IPS-18a (cell line): ENCODE results near the gene PPIC.

Source experiments
- H3K27ac ChIP-seq: one replicate; pipeline ENCODE4 v1.5.1; 2013; ENCODE audit warnings: low read length
- H3K27me3 ChIP-seq: one replicate; pipeline ENCODE4 v1.6.1; 2013; ENCODE audit warnings: mild to moderate bottlenecking, low read length; ENCODE audit not compliant: control insufficient read depth, insufficient read depth
- H3K36me3 ChIP-seq: one replicate; pipeline ENCODE4 v1.6.1; 2013; ENCODE audit warnings: low read depth, low read length; ENCODE audit not compliant: control insufficient read depth
- H3K4me1 ChIP-seq: one replicate; pipeline ENCODE4 v1.6.1; 2013; ENCODE audit warnings: low read depth, low read length; ENCODE audit not compliant: control insufficient read depth
- H3K4me3 ChIP-seq: one replicate; pipeline ENCODE4 v1.5.1; 2013; ENCODE audit warnings: low read length
- H3K9ac ChIP-seq: one replicate; pipeline ENCODE4 v1.6.1; 2013; ENCODE audit warnings: mild to moderate bottlenecking, low read length, moderate library complexity
- H3K9me3 ChIP-seq: one replicate; pipeline ENCODE4 v1.6.1; 2013; ENCODE audit warnings: low read depth, low read length; ENCODE audit not compliant: control insufficient read depth

The PPIC gene

GRCh38 chr5:123036391-123037103 is at the start of gene PPIC:
PPIC (minus strand) TSS chr5:123036725; CDS start chr5:123036625, 100 bp downstream.
- H3K4me1 ChIP-seq, result peaks cover 8% of the 10 kb centered on the region
- H3K27me3 ChIP-seq, result peaks cover 46% of the 10 kb centered on the region
- H3K27ac ChIP-seq, result no peak within 1 kb of the TSS
- no peak within 1 kb of the TSS for H3K9ac ChIP-seq
- no peaks in the 10 kb centered on the region for H3K36me3 ChIP-seq
- no peaks in the 10 kb centered on the region for H3K9me3 ChIP-seq
- H3K4me3 ChIP-seq, result peak within 1 kb of the TSS; percentile 54

DNA sequence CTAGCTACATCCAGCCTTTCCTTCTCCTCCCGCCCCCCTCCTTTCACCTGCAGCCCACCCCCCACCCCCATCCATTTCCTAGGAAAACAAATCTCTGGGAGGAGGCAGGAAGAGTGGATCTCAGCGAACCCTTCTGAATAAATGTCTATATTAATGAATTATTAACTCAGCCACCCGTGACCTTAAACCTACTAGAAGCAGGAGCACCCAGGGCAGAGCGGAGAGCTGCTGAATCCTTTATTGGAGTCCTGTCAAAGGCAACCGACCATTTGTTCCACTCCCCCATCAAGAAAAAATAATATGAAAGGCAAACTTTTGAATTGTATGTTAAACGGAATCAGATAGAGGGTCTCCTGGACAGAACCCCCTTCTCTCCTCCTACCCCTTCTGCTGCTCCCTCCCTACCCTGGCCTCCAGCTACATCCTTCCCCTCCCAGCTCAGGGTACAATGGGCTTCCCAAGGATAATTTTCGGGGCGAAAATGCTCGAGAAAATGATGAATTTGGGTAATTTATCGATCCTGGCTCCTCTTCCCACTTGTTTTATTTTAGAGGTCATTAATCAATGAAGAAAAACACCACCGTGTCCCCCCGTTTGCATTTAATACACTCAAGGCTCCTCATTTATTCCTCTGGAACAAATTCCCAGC is 49.2 kb upstream of the PPIC start:
- Histone ChIP-seq H3K9me3 (no peaks in the 10 kb centered on the region), H3K4me3 (peak overlapping the region; percentile 75), H3K27ac (no peak overlapping the region), H3K27me3 (peaks cover 86% of the 10 kb centered on the region), H3K4me1 (peaks cover 23% of the 10 kb centered on the region), H3K36me3 (no peaks in the 10 kb centered on the region), H3K9ac (no peak overlapping the region)

DNA sequence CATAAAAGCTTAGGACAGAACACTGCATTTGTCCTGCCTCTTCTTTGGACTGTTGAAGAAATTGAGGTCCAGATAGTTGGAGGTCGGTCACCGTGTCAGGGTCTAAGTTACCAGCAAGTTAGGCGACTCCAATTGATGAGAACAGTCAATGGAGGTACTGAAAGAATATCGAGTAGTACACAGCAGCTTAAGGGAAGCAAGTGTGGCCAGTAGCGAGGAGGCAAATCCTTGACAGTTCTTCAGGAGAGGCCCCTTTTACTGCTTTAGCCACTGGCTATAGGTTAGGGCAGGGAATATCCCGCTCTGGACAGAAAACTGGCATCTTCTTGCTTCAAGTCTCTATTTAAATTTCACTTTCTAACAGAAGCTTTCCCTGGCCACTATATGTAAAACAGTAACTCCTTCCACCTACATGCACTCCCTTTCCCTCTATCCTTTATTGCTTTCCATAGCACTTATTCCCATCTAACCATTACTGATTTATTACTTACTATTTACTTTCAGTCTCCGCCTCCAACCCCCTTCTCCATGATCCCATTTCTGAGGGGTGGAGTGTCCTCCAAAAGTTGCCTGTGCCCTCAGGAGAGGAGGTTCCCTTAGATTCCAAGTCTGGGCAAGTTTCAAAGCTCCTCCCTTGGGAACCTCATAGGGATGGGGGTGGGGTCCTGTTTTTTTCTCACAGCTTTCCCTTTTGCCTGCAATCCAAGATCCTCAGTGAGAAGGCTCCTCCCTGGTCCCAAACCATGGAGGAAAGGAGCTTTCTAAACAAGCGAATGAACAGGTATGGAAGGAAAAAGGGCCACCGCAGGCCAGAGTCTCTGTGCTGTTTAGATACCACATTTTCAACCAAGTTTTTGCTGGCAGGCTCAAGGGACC is 48.4 kb upstream of the PPIC start:
- Histone ChIP-seq H3K27ac (no peak overlapping the region), H3K9ac (no peak overlapping the region), H3K27me3 (peaks cover 78% of the 10 kb centered on the region), H3K4me1 (peaks cover 23% of the 10 kb centered on the region), H3K9me3 (no peaks in the 10 kb centered on the region), H3K4me3 (peak overlapping the region; percentile 13), H3K36me3 (no peaks in the 10 kb centered on the region)

- Histone ChIP-seq H3K9ac (no peak overlapping the region), H3K27me3 (peaks cover 61% of the 10 kb centered on the region)
These were observed 46.8 kb upstream of the PPIC start for GRCh38 chr5:123083298-123083697.

DNA sequence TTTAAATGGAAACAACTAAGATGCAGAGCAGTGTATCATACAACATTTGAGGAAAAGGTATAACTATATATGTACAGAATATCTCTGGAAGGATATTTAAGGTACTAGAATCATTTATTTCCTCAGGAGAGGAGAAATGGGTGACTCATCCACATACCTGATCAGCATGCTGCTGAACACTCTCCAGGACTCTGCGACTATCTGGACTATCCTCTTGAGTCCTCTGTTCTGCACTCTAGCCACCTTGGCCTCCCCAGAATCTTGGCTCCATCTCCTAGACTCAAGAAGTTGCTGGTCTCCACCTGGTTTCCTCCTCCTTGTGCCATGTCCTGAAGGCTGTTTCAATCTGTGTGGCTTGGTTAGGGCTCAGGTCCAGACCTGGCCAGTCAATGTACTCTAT is 43.7 kb upstream of the PPIC start:
- Histone ChIP-seq H3K9me3 (no peaks in the 10 kb centered on the region), H3K4me1 (peaks cover 3% of the 10 kb centered on the region), H3K4me3 (no peak overlapping the region), H3K9ac (no peak overlapping the region), H3K36me3 (no peaks in the 10 kb centered on the region), H3K27ac (no peak overlapping the region), H3K27me3 (peaks cover 30% of the 10 kb centered on the region)

More at GRCh38 chr5:123083298-123083697, 46.8 kb upstream of the PPIC start:
- no peaks in the 10 kb centered on the region for H3K36me3 ChIP-seq
- H3K27ac ChIP-seq, result no peak overlapping the region
- H3K4me1 ChIP-seq, result peaks cover 20% of the 10 kb centered on the region
- H3K4me3 ChIP-seq, result no peak overlapping the region
- H3K9me3 ChIP-seq, result no peaks in the 10 kb centered on the region

DNA sequence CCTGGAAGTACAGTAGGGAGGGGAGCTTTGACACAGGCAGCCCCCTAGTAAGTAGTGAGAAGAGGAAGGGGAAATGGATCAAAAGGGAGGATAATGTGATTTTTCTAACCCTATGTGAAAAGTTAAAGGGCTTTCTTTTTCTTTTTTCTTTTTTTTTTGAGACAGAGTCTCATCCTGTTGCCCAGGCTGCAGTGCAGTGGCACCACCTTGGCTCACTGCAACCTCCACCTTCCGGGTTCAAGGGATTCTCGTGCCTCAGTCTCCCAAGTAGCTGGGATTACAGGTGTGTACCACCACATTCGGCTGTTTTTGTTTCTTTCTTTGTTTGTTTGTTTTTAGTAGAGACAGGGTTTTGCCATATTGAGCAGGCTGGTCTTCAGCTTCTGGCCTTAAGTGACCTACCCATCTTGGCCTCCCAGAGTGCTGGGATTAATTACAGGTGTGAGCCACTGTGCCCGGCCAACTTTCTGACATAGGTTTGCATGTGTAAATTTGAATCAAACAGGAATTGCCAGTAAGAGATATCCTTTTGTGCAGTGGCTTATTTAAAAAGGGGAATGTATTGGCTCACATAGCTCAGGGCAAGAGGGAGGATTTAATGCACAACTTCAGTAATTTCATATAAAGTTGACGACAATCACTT is 39.1 kb upstream of the PPIC start:
- Histone ChIP-seq H3K9me3 (no peaks in the 10 kb centered on the region), H3K27me3 (no peaks in the 10 kb centered on the region), H3K27ac (no peak overlapping the region), H3K36me3 (no peaks in the 10 kb centered on the region), H3K4me3 (no peak overlapping the region), H3K4me1 (no peaks in the 10 kb centered on the region), H3K9ac (no peak overlapping the region)

DNA sequence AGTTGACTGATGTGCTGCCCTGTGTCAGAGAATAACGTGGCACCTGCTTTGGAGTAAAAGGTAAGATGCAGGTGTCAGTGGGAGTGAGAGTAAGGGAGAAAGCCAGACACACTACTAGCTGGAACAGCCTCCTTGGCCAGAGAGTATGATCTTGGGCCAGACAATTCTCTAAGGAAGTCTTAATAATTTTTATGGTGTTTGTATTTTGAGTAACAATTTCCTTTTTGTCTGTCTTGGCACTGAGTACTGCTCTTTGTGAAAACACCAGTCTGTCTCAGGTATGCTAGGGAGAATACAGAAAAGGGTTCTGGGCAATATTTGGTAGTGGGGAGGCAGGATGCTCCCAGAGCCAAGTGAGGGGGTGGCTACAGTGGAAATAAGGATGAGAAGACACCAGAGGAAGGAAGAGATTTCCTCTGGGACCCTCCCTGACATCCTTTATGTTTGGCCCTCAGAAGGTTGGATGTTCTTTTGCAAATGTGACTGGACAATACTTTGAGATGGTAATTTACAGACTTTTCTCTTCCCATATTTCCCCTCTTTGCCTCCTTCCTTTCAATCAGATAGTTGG is 31.9 kb upstream of the PPIC start:
- no peak overlapping the region for H3K27ac ChIP-seq
- no peaks in the 10 kb centered on the region for H3K9me3 ChIP-seq
- H3K36me3 ChIP-seq, result no peaks in the 10 kb centered on the region
- H3K4me3 ChIP-seq, result no peak overlapping the region
- H3K9ac ChIP-seq, result no peak overlapping the region
- H3K4me1 ChIP-seq, result no peaks in the 10 kb centered on the region
- no peaks in the 10 kb centered on the region for H3K27me3 ChIP-seq

- Histone ChIP-seq H3K36me3 (no peaks in the 10 kb centered on the region), H3K4me1 (no peaks in the 10 kb centered on the region), H3K9me3 (no peaks in the 10 kb centered on the region), H3K27ac (no peak overlapping the region), H3K9ac (no peak overlapping the region), H3K4me3 (no peak overlapping the region), H3K27me3 (no peaks in the 10 kb centered on the region)
These were observed 29.5 kb upstream of the PPIC start for GRCh38 chr5:123066016-123066415.

DNA sequence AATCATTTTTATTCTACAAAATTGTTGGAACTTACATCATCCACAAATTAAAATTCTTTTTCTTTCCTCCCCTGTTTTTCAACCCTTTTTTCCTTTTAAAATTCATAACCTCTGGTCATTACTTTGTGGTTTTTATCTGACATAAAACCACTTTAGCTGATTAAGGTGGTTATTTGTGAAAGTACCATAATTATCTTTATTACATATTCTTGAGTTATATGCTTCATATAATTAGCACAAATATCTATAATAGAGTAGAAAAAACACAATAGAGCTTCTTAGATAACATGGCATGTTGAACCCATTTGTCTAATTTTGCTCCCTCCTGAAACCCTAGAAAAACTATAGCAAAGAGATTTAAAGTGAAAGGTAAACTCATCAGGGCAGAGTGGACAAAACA is 22.9 kb upstream of the PPIC start:
- Histone ChIP-seq H3K9me3 (no peaks in the 10 kb centered on the region), H3K4me1 (no peaks in the 10 kb centered on the region), H3K36me3 (no peaks in the 10 kb centered on the region), H3K27ac (no peak overlapping the region), H3K9ac (no peak overlapping the region), H3K4me3 (no peak overlapping the region), H3K27me3 (no peaks in the 10 kb centered on the region)

- Histone ChIP-seq H3K27me3 (no peaks in the 10 kb centered on the region), H3K27ac (no peak overlapping the region), H3K4me3 (no peak overlapping the region), H3K9me3 (no peaks in the 10 kb centered on the region), H3K36me3 (no peaks in the 10 kb centered on the region), H3K9ac (no peak overlapping the region), H3K4me1 (no peaks in the 10 kb centered on the region)
These were observed 14.7 kb upstream of the PPIC start for GRCh38 chr5:123051206-123051605.

DNA sequence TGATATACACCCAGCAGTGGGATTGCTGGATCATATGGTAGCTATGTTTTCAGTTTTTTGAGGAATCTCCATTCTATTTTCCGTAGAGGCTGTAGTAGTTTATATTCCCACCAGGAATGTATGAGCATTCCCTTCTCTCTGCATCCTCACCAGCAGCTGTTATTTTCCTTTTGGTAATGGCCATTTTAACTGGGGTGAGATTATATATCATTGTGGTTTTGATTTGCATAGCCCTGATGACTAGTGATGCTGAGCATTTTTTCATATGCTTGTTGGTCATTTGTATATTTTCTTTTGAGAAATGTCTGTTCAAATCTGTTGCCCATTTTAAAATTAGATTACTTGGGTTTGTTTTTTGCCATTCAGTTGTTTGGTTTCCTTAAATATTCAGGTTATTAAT is 11.2 kb upstream of the PPIC start:
- Histone ChIP-seq H3K9me3 (no peaks in the 10 kb centered on the region), H3K9ac (no peak overlapping the region), H3K36me3 (no peaks in the 10 kb centered on the region), H3K4me1 (no peaks in the 10 kb centered on the region), H3K27ac (no peak overlapping the region), H3K4me3 (no peak overlapping the region), H3K27me3 (no peaks in the 10 kb centered on the region)
